ENCODE measurements around the gene GBA2. TPM values are rescaled to one million over a fixed set of nuclear protein-coding genes. Genes with fewer than 3 reads are reported as not detected.

The GBA2 gene
- total RNA-seq, 4 donors from 2014 or later: 263 to 474 (median 436) TPM

GRCh38 chr9:35783418-35783817, 34.4 kb upstream of the GBA2 start:
- TF ChIP-seq CTCF (IDR thresholded peaks at IDR 0.05) (no peak), POLR2A (IDR thresholded peaks at IDR 0.05) (no peak)
- no peak overlapping the region for H3K4me3 ChIP-seq
- no peaks in the 10 kb centered on the region for H3K4me1 ChIP-seq
- H3K36me3 ChIP-seq: no peaks in the 10 kb centered on the region
- H3K9me3 ChIP-seq: no peaks in the 10 kb centered on the region
- no peak overlapping the region for H3K27ac ChIP-seq
- no peaks in the 10 kb centered on the region for H3K27me3 ChIP-seq
- no peak for DNase-seq

GRCh38 chr9:35781066-35781465, 32.0 kb upstream of the GBA2 start:
- Histone ChIP-seq H3K4me3 (no peak overlapping the region), H3K9me3 (no peaks in the 10 kb centered on the region), H3K36me3 (no peaks in the 10 kb centered on the region), H3K27ac (no peak overlapping the region), H3K4me1 (no peaks in the 10 kb centered on the region), H3K27me3 (no peaks in the 10 kb centered on the region)
- no peak for DNase-seq
- TF ChIP-seq CTCF (IDR thresholded peaks at IDR 0.05) (no peak), POLR2A (IDR thresholded peaks at IDR 0.05) (no peak)

- H3K4me1 ChIP-seq: no peaks in the 10 kb centered on the region
- H3K36me3 ChIP-seq: no peaks in the 10 kb centered on the region
- DNase-seq: no peak
- H3K27ac ChIP-seq: no peak overlapping the region
- TF ChIP-seq POLR2A (IDR thresholded peaks at IDR 0.05) (no peak), CTCF (IDR thresholded peaks at IDR 0.05) (no peak)
- H3K27me3 ChIP-seq: no peaks in the 10 kb centered on the region
- H3K4me3 ChIP-seq: no peak overlapping the region
- no peaks in the 10 kb centered on the region for H3K9me3 ChIP-seq
Observed at GRCh38 chr9:35778496-35778895, 29.5 kb upstream of the GBA2 start.

- Histone ChIP-seq H3K36me3 (no peaks in the 10 kb centered on the region), H3K27me3 (no peaks in the 10 kb centered on the region), H3K27ac (no peak overlapping the region), H3K4me1 (peaks cover 0 to 21% (median under 1%) of the 10 kb centered on the region in 4 donors), H3K4me3 (no peak overlapping the region), H3K9me3 (no peaks in the 10 kb centered on the region)
- no peak for DNase-seq
- no peak for TF ChIP-seq CTCF (IDR thresholded peaks at IDR 0.05)
- TF ChIP-seq POLR2A (IDR thresholded peaks at IDR 0.05): no peak
Observed at GRCh38 chr9:35776018-35776417, 27.0 kb upstream of the GBA2 start.

GRCh38 chr9:35774907-35775635, 26.0 kb upstream of the GBA2 start:
- Histone ChIP-seq H3K27ac (peak overlapping the region in 1 of 4 donors; percentile 10), H3K9me3 (no peaks in the 10 kb centered on the region), H3K36me3 (no peaks in the 10 kb centered on the region), H3K4me1 (peaks cover 0 to 31% (median 5%) of the 10 kb centered on the region in 4 donors), H3K27me3 (no peaks in the 10 kb centered on the region), H3K4me3 (no peak overlapping the region)
- DNase-seq: no peak
- TF ChIP-seq CTCF (IDR thresholded peaks at IDR 0.05) (no peak), POLR2A (IDR thresholded peaks at IDR 0.05) (no peak)

Data from Peyer's patch (tissue), 4 donors.